Mucosa of stomach (tissue), 1 donor: ENCODE results near the gene ACSM2B.
"Not testable (repeated sequence)": the region's sequence is repeated elsewhere in the genome, so short reads cannot be mapped to it uniquely, and the experiment has no call there.

Experiments used
- H3K27me3 ChIP-seq: one replicate; pipeline ENCODE4 v1.7.0; 2013; ENCODE audit warnings: mild to moderate bottlenecking, low read length; ENCODE audit not compliant: control insufficient read depth, insufficient read depth
- H3K36me3 ChIP-seq: one replicate; pipeline ENCODE4 v1.7.0; 2013; ENCODE audit warnings: low read length; ENCODE audit not compliant: control insufficient read depth, insufficient read depth
- H3K4me1 ChIP-seq: one replicate; pipeline ENCODE4 v1.7.0; 2013; ENCODE audit warnings: mild to moderate bottlenecking, low read length; ENCODE audit not compliant: control insufficient read depth, insufficient read depth
- H3K4me3 ChIP-seq: one replicate; pipeline ENCODE4 v1.7.0; 2013; ENCODE audit warnings: low read length
- H3K9ac ChIP-seq: one replicate; pipeline ENCODE4 v1.7.0; 2013; ENCODE audit warnings: mild to moderate bottlenecking, low read length, moderate library complexity
- H3K9me3 ChIP-seq: one replicate; pipeline ENCODE4 v1.7.0; 2013; ENCODE audit warnings: mild to moderate bottlenecking, low read length, moderate library complexity; ENCODE audit not compliant: control insufficient read depth
- donor health status: Pancreatic carcinoma.

ACSM2B gene, protein sequence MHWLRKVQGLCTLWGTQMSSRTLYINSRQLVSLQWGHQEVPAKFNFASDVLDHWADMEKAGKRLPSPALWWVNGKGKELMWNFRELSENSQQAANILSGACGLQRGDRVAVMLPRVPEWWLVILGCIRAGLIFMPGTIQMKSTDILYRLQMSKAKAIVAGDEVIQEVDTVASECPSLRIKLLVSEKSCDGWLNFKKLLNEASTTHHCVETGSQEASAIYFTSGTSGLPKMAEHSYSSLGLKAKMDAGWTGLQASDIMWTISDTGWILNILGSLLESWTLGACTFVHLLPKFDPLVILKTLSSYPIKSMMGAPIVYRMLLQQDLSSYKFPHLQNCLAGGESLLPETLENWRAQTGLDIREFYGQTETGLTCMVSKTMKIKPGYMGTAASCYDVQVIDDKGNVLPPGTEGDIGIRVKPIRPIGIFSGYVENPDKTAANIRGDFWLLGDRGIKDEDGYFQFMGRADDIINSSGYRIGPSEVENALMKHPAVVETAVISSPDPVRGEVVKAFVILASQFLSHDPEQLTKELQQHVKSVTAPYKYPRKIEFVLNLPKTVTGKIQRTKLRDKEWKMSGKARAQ

DNA sequence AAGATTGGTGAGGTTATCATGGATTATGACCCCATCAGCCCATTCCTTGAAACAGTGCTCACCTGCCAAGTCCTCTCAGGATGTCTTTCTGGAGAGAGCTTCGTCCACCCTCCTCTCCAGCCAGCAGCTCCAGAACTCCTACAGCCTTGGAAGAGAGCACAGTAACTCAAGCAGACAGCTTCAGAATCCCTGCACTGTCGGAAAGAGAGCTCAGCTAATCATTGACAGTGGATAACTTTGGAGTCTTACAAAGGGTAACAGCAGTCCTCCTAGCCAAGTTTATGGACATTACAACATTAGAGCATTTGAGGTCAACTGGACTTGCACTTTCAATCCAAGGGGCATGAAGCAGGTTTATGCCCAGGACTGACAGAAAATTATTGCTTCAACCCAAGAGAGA is at the start of gene ACSM2B:
ACSM2B (minus strand) TSS at position 223 of the 400 bp plus-strand sequence. CDS start 11,522 bp downstream, outside the sequence.
- not testable (repeated sequence) for H3K4me3 ChIP-seq, H3K27me3 ChIP-seq, H3K4me1 ChIP-seq, H3K9ac ChIP-seq, H3K36me3 ChIP-seq, H3K9me3 ChIP-seq

DNA sequence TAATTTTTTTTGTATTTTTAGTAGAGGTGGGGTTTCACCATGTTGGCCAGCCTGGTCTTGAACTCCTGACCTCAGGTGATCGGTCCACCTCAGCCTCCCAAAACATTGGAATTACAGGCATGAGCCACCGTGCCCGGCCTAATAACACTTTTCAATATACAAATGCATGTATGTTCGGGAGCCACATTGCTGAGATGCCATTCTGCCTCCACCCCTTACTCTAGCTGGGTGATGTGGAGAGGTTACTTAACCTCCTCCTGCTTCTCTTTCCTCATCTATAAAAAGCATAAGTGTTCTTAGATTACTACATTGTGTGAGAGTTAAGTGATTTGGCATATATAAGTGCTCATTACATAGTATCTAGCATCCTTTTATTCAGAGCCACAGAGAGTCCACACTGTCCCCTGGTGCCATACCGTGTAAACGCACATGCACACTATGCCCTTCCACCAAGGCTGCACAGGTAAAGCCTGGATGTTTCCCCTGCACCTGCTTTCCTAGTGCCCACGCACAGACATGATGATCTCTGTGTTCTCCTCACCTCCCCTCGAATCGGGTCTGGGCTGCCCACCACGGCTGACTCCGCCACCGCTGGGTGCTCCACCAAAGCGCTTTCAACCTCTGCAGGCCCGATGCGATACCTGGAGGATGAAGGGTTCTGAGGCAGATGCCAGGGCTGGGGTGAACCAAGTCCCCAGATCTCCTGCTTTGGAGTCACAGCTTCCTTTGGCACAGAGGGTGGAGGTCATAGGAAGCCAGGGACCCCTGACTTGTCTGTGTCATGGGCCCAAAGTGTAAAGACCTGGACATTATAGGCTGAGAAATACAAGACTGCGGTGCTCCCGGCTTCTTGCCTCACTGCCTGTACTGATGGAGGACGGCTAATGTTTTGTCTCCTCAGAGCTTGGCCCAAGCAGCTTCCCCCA is 49.0 kb upstream of the ACSM2B start:
- Histone ChIP-seq H3K4me3 (no peak overlapping the region), H3K9ac (no peak overlapping the region), H3K4me1 (no peaks in the 10 kb centered on the region), H3K27me3 (no peaks in the 10 kb centered on the region), H3K9me3 (no peaks in the 10 kb centered on the region), H3K36me3 (no peaks in the 10 kb centered on the region)

DNA sequence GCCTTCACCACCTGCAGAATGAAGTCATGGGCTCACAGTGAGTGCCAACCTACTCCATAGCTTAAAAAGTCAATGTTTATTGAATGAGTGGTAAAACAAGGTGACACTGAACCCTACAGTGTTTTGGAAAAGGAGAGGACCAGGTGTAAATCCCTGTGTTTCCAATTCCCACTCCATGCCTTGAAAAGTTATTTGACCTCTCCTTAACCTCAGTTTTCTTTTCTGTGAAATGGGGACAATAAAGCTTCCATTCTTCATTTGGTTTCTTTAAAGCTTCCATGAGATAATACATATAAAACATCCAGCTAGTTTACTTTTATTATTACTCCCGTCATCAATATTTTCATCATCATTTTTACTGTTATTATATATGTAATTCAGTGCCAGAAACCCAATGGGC is 48.0 kb upstream of the ACSM2B start:
- no peaks in the 10 kb centered on the region for H3K9me3 ChIP-seq
- no peaks in the 10 kb centered on the region for H3K27me3 ChIP-seq
- H3K4me1 ChIP-seq, result no peaks in the 10 kb centered on the region
- H3K4me3 ChIP-seq, result no peak overlapping the region
- no peak overlapping the region for H3K9ac ChIP-seq
- no peaks in the 10 kb centered on the region for H3K36me3 ChIP-seq

GRCh38 chr16:20622498-20622870 is 46.3 kb upstream of the ACSM2B start:
- no peaks in the 10 kb centered on the region for H3K9me3 ChIP-seq
- H3K27me3 ChIP-seq, result no peaks in the 10 kb centered on the region
- no peaks in the 10 kb centered on the region for H3K36me3 ChIP-seq

GRCh38 chr16:20621406-20621805 is 45.2 kb upstream of the ACSM2B start:
- Histone ChIP-seq H3K4me1 (no peaks in the 10 kb centered on the region), H3K27me3 (no peaks in the 10 kb centered on the region), H3K9me3 (no peaks in the 10 kb centered on the region), H3K4me3 (no peak overlapping the region), H3K36me3 (no peaks in the 10 kb centered on the region), H3K9ac (no peak overlapping the region)

More at GRCh38 chr16:20622498-20622870, 46.3 kb upstream of the ACSM2B start:
- no peak overlapping the region for H3K9ac ChIP-seq
- H3K4me3 ChIP-seq, result no peak overlapping the region
- H3K4me1 ChIP-seq, result no peaks in the 10 kb centered on the region

- H3K27me3 ChIP-seq, result no peaks in the 10 kb centered on the region
- H3K4me3 ChIP-seq, result no peak overlapping the region
- no peaks in the 10 kb centered on the region for H3K9me3 ChIP-seq
- no peak overlapping the region for H3K9ac ChIP-seq
- no peaks in the 10 kb centered on the region for H3K4me1 ChIP-seq
- no peaks in the 10 kb centered on the region for H3K36me3 ChIP-seq
Measured at GRCh38 chr16:20620770-20621169, 44.6 kb upstream of the ACSM2B start.

- no peak overlapping the region for H3K4me3 ChIP-seq
- no peaks in the 10 kb centered on the region for H3K27me3 ChIP-seq
- no peaks in the 10 kb centered on the region for H3K36me3 ChIP-seq
- H3K9me3 ChIP-seq, result no peaks in the 10 kb centered on the region
- no peak overlapping the region for H3K9ac ChIP-seq
- no peaks in the 10 kb centered on the region for H3K4me1 ChIP-seq
Measured at GRCh38 chr16:20620003-20620402, 43.8 kb upstream of the ACSM2B start.

DNA sequence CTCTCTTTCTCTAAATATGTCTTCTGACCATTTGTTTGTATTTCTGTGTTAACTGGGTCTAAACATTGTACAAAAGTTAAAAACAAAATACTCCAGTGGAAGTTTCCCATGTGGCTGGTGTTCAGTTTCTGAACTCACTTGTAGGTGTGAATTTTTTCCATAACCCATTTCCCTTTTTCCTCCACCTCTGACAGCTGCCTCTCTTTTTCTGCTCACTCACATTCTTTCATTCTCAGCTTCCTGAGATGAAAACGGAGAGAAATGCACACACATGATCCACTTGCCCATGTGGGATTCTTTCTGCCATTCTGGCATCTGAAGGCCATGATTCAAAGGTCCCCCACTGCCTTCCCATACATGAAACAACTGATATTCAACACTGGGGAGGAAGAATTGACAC is 41.1 kb upstream of the ACSM2B start:
- no peaks in the 10 kb centered on the region for H3K27me3 ChIP-seq
- H3K36me3 ChIP-seq, result no peaks in the 10 kb centered on the region
- no peaks in the 10 kb centered on the region for H3K4me1 ChIP-seq
- H3K9me3 ChIP-seq, result no peaks in the 10 kb centered on the region
- no peak overlapping the region for H3K4me3 ChIP-seq
- H3K9ac ChIP-seq, result no peak overlapping the region

DNA sequence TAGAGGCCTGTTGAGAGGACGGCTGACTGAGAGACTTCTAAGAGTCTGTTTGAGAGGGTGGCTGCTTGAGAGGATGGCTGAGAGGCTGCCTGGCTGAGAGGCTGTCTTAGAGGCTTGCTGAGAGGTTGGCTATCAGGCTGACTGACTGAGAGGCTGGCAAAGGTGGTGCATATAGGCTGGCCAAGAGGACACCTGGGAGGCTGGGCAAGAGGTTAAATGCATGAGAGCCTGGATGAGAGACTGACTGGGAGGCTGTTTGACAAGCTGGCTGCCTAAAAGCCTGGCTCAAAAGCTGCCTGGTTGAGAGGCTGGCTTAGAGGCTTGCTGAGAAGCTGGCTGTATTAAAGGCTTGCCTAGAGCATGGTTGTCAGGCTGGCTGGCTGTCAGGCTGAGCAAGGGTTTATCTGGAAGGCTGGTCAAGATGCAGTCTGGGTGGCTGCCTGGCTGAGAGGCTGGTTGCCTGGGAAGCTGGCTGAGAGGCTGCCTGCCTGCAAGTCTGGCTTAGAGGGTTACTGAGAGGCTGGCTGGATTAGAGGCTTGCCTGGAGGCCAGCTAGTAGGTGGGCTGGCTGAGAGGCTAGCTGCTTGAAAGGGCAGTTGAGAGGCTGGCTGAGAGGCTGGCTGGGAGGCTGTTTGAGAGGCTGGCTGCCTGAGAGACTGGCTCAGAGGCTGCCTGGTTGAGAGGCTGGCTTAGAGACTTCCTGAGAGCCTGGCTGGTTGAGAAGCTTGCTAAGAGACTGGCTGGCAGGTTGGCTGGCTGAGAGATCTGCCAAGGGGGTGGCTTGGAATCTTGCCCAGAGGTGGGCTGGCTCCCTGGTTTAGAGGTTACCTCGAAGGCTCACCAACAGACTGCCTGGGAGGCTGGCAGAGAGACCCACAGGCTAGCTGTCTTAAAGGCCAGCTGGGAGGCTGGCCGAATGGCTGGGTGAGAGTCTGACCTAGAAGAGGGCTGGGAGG is 38.3 kb upstream of the ACSM2B start:
- Histone ChIP-seq H3K4me3 (no peak overlapping the region), H3K36me3 (no peaks in the 10 kb centered on the region), H3K4me1 (peaks cover 6% of the 10 kb centered on the region), H3K27me3 (no peaks in the 10 kb centered on the region), H3K9me3 (no peaks in the 10 kb centered on the region), H3K9ac (no peak overlapping the region)

DNA sequence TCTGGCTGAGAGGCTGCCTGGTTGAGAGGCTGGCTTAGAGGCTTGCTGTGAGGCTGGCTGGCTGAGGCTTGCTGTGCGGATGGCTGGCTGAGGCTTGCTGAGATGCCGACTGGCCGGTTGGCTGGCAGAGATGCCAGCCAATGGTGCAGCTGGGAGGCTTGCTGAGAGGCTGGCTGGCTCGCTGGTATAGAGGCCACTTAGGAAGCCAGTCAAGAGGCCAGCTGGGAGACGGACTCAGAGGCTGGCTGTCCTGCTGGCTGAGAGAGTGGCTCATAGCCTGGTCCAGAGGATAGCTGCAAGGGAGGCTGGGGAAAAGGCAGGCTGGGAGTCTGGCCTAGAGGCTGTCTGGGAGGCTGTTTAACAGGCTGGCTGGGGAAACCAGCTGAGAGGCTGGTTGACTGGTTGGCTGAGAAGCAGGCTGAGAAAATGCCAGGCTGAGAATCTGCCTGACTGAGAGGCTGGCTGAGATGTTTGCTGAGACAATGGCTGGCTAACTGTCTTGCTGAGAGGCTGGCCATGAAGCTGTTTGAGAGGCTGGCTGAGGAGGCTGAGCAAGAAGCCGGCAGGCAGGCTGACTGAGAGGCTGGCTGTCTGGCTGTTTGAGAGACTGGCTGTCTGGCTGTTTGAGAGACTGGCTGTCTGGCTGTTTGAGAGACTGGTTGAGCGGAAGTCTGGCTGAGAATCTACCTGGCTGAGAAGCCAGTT is 37.5 kb upstream of the ACSM2B start:
- Histone ChIP-seq H3K27me3 (no peaks in the 10 kb centered on the region), H3K4me3 (no peak overlapping the region), H3K9me3 (no peaks in the 10 kb centered on the region), H3K9ac (no peak overlapping the region), H3K4me1 (peaks cover 6% of the 10 kb centered on the region), H3K36me3 (no peaks in the 10 kb centered on the region)
